A673 (cell line): Measurements from ENCODE around the gene BACH2.

Source experiments
- EZH2 ChIP-seq: fragments of 200-600 bp; sonication (generic); IDR thresholded peaks from 2 replicates; pipeline ENCODE4 v1.6.1; 2017; ENCODE audit warnings: borderline replicate concordance, low read depth, mild to moderate bottlenecking, mixed read lengths, antibody characterized with exemption, low read length; ENCODE audit not compliant: poor library complexity, severe bottlenecking
- TF ChIP-seq, protein P1 (sequence below): fragments of 300-800, 200-600 bp; sonication (generic); conservative IDR thresholded peaks from 2 replicates; pipeline ENCODE4 v1.5.1; 2017; ENCODE audit warnings: low read depth, mild to moderate bottlenecking, antibody characterized with exemption, low read length, moderate library complexity, mixed read lengths

DNA sequence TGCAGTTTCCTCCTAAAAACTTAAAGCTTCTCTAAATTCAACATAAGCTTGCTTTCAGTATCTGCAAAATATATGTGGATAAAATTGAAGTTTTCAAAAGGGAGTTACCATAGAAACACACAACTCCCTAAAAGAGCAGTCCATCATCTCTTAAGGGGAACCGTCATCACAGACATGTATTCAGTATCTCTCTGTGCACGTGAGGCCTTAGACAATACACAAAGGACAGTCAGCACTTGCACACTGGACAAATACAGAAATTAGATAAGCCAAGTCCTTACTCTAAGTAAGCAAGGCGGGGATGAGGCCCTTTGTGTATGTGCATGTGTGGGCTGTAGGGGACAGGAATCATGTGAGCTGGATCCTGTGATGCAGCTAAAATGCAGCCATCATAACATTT is 136.6 kb downstream of the BACH2 start:
- TF ChIP-seq, protein P1, sequence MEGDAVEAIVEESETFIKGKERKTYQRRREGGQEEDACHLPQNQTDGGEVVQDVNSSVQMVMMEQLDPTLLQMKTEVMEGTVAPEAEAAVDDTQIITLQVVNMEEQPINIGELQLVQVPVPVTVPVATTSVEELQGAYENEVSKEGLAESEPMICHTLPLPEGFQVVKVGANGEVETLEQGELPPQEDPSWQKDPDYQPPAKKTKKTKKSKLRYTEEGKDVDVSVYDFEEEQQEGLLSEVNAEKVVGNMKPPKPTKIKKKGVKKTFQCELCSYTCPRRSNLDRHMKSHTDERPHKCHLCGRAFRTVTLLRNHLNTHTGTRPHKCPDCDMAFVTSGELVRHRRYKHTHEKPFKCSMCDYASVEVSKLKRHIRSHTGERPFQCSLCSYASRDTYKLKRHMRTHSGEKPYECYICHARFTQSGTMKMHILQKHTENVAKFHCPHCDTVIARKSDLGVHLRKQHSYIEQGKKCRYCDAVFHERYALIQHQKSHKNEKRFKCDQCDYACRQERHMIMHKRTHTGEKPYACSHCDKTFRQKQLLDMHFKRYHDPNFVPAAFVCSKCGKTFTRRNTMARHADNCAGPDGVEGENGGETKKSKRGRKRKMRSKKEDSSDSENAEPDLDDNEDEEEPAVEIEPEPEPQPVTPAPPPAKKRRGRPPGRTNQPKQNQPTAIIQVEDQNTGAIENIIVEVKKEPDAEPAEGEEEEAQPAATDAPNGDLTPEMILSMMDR, result no peak
- no peak for TF ChIP-seq EZH2
